ENCODE results near the gene EGFL6. TPM values are rescaled to one million over a fixed set of nuclear protein-coding genes. Genes with fewer than 3 reads are reported as not detected.

EGFL6 gene
- total RNA-seq, 1 experiment from 2014 or later: not detected

GRCh38 chrX:13552892-13553291, 16.5 kb upstream of the EGFL6 start:
- H3K4me1 ChIP-seq (replicated peaks): no peaks in the 10 kb centered on the region
- H3K9me3 ChIP-seq (replicated peaks): no peaks in the 10 kb centered on the region
- DNase-seq (ENCODE audit: low read depth in 1 of 2, low spot score in 2 of 2): no peak
- H3K4me3 ChIP-seq: no peak overlapping the region
- H3K27me3 ChIP-seq (replicated peaks): no peaks in the 10 kb centered on the region
- no peaks in the 10 kb centered on the region for H3K36me3 ChIP-seq
- H3K27ac ChIP-seq: no peak overlapping the region

GRCh38 chrX:13565511-13565910, 3.9 kb upstream of the EGFL6 start:
- no peaks in the 10 kb centered on the region; the same call in 1 of the 2 replicates for H3K27me3 ChIP-seq (replicated peaks)
- no peaks in the 10 kb centered on the region for H3K4me1 ChIP-seq (replicated peaks)
- no peak overlapping the region for H3K27ac ChIP-seq

DNA sequence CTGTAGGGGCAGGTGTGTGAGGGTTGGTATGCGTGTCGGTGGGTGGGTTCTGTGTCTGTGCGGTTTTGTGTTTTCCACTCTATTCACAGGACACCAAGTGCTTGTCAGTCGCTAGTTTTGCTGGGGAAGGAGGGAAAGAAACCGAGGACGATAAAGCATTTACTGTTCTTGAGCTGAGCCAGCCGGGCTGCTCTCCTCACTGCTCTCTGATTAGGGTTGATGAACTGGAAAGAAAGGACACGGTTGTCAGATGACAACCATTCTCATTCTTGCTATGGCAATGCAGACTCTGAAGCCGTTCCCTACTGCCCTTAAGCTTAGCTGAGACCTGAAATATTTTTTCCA, 832 bp downstream of the EGFL6 start:
- no peak for DNase-seq (ENCODE audit: low read depth in 1 of 2, low spot score in 2 of 2)
- Histone ChIP-seq H3K4me3 (no peak overlapping the region), H3K4me1 (replicated peaks) (no peaks in the 10 kb centered on the region), H3K36me3 (no peaks in the 10 kb centered on the region), H3K9me3 (replicated peaks) (no peaks in the 10 kb centered on the region), H3K27me3 (replicated peaks) (peaks cover 3% of the 10 kb centered on the region; the same call in 1 of the 2 replicates), H3K27ac (no peak overlapping the region)

More at GRCh38 chrX:13565511-13565910, 3.9 kb upstream of the EGFL6 start:
- H3K4me3 ChIP-seq: no peak overlapping the region
- no peaks in the 10 kb centered on the region for H3K36me3 ChIP-seq
- no peaks in the 10 kb centered on the region for H3K9me3 ChIP-seq (replicated peaks)
- DNase-seq (ENCODE audit: low read depth in 1 of 2, low spot score in 2 of 2): no peak

- Histone ChIP-seq H3K9me3 (replicated peaks) (no peaks in the 10 kb centered on the region), H3K4me3 (no peak overlapping the region), H3K27ac (no peak overlapping the region), H3K27me3 (replicated peaks) (peaks cover 3% of the 10 kb centered on the region; the same call in 1 of the 2 replicates), H3K4me1 (replicated peaks) (no peaks in the 10 kb centered on the region), H3K36me3 (no peaks in the 10 kb centered on the region)
- DNase-seq (ENCODE audit: low read depth in 1 of 2, low spot score in 2 of 2): no peak
These were observed 1.7 kb downstream of the EGFL6 start for GRCh38 chrX:13571136-13571535.

DNA sequence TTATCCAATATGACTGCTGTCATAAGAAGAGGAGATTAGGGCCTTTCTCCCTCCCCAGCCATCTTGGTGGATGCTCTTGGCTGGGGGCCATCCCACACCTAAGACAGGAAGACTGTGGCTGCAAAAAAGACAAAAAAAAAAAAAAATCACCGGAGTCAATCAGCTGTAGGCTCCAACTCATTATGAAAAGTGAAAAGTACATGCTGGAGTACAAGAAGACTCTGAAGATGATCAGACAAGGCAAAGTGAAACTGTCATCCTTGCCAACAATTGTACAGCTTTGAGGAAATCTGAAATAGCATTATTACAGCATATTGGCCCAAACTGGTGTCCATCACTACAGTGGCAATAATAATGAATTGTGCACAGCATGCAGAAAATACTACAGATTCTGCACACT, 5.2 kb downstream of the EGFL6 start:
- Histone ChIP-seq H3K27ac (no peak overlapping the region), H3K9me3 (replicated peaks) (no peaks in the 10 kb centered on the region), H3K4me3 (no peak overlapping the region), H3K36me3 (no peaks in the 10 kb centered on the region), H3K4me1 (replicated peaks) (no peaks in the 10 kb centered on the region), H3K27me3 (replicated peaks) (peaks cover 3% of the 10 kb centered on the region; the same call in 1 of the 2 replicates)
- DNase-seq (ENCODE audit: low read depth in 1 of 2, low spot score in 2 of 2): no peak

- no peaks in the 10 kb centered on the region for H3K27me3 ChIP-seq (replicated peaks)
- H3K9me3 ChIP-seq (replicated peaks): no peaks in the 10 kb centered on the region
- no peak overlapping the region for H3K27ac ChIP-seq
- H3K4me3 ChIP-seq: no peak overlapping the region
- DNase-seq (ENCODE audit: low read depth in 1 of 2, low spot score in 2 of 2): no peak
- no peaks in the 10 kb centered on the region for H3K4me1 ChIP-seq (replicated peaks)
- no peaks in the 10 kb centered on the region for H3K36me3 ChIP-seq
These were observed 10.3 kb downstream of the EGFL6 start for GRCh38 chrX:13579661-13580060.

DNA sequence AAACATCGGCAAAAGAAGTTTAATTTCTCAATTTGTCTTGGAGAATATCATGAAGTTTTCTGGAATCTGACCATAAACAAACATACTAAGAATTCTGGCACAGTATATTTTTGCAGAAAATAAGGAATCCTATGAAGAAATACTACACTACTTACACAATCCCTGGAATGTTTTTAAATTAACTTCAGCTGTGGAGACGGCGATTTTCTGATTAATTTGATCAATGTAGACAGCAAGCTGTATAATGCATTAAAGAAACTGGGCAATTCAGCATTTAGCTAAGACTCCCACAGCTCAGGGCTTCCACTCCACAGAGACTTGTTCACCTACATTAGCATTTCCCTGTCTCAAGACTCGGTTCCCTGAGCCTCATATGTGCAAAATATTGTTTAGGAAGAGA, 12.2 kb downstream of the EGFL6 start:
- DNase-seq (ENCODE audit: low read depth in 1 of 2, low spot score in 2 of 2): no peak
- Histone ChIP-seq H3K4me3 (no peak overlapping the region), H3K27me3 (replicated peaks) (no peaks in the 10 kb centered on the region), H3K36me3 (no peaks in the 10 kb centered on the region), H3K27ac (no peak overlapping the region), H3K9me3 (replicated peaks) (no peaks in the 10 kb centered on the region), H3K4me1 (replicated peaks) (no peaks in the 10 kb centered on the region)

GRCh38 chrX:13587786-13588477, 18.5 kb downstream of the EGFL6 start:
- no peaks in the 10 kb centered on the region for H3K4me1 ChIP-seq (replicated peaks)
- H3K9me3 ChIP-seq (replicated peaks): no peaks in the 10 kb centered on the region
- H3K27me3 ChIP-seq (replicated peaks): no peaks in the 10 kb centered on the region
- H3K27ac ChIP-seq: no peak overlapping the region
- no peak for DNase-seq (ENCODE audit: low read depth in 1 of 2, low spot score in 2 of 2)
- H3K4me3 ChIP-seq: no peak overlapping the region
- H3K36me3 ChIP-seq: no peaks in the 10 kb centered on the region

DNA sequence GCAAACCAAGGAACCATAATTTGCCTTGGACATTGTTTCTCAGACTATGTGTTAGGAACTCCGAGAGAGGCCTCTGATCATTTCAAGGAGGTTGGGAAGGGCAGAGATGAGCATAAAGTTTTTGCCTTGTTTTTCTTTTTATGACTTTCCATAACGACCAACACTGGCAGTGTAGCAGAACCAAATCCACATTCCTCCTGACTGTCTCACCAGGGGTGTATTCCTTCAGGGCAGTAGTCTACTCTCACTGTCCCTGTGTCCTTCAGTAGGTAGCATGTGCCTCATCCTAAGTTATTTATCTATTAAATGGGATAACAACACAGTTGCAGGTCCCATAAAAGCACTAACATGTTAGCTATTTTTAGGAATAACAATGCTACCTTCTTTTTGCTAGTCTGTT, 20.8 kb downstream of the EGFL6 start:
- Histone ChIP-seq H3K27ac (no peak overlapping the region), H3K4me3 (no peak overlapping the region), H3K36me3 (no peaks in the 10 kb centered on the region), H3K4me1 (replicated peaks) (no peaks in the 10 kb centered on the region), H3K9me3 (replicated peaks) (no peaks in the 10 kb centered on the region), H3K27me3 (replicated peaks) (no peaks in the 10 kb centered on the region)
- no peak for DNase-seq (ENCODE audit: low read depth in 1 of 2, low spot score in 2 of 2)

DNA sequence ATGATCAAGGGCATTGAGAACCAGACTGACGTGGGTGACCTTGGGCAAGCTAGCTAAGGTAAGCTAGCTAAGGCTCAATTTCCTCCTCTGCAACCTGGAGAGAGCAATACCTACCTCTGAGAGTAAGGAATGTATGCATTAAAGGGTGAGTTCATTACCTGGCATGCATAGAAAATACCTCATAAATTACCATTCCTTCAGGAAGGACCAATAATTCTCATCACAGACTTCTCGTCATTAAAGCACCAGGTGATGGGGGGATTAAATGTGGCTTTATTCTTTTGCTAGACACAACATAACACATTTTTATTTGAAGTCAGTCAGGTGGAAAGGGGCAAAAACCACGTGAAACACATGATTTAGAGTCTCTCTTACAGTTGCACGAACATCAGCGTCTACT, 21.5 kb downstream of the EGFL6 start:
- no peak overlapping the region for H3K27ac ChIP-seq
- H3K4me3 ChIP-seq: no peak overlapping the region
- H3K4me1 ChIP-seq (replicated peaks): no peaks in the 10 kb centered on the region

DNA sequence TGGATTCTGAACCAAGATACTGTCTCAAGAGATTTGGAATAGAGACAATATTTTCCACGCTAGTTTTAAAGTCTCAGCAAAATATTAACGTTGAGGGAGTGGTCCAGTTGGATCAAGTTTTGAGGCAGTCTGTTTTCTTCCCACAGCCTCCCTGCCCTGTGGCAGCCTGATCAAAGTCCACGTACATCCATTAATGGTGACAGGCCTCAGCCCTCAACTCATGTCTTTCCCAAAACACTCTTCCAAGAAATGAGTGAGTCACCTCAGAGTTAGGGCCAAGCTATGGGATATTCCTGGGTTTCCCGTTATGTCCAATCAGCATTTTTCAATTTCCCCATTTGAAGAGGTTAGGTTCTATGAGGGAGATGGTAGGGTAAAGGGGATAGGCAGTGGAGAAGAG, 28.5 kb downstream of the EGFL6 start:
- Histone ChIP-seq H3K27me3 (replicated peaks) (no peaks in the 10 kb centered on the region), H3K27ac (no peak overlapping the region), H3K9me3 (replicated peaks) (no peaks in the 10 kb centered on the region), H3K4me1 (replicated peaks) (no peaks in the 10 kb centered on the region), H3K4me3 (no peak overlapping the region), H3K36me3 (no peaks in the 10 kb centered on the region)
- no peak for DNase-seq (ENCODE audit: low read depth in 1 of 2, low spot score in 2 of 2)

More for the DNA sequence above, 21.5 kb downstream of the EGFL6 start:
- H3K36me3 ChIP-seq: no peaks in the 10 kb centered on the region
- H3K27me3 ChIP-seq (replicated peaks): no peaks in the 10 kb centered on the region
- H3K9me3 ChIP-seq (replicated peaks): no peaks in the 10 kb centered on the region
- no peak for DNase-seq (ENCODE audit: low read depth in 1 of 2, low spot score in 2 of 2)

GRCh38 chrX:13598877-13599276, 29.5 kb downstream of the EGFL6 start:
- Histone ChIP-seq H3K27me3 (replicated peaks) (no peaks in the 10 kb centered on the region), H3K9me3 (replicated peaks) (no peaks in the 10 kb centered on the region), H3K27ac (no peak overlapping the region), H3K4me3 (no peak overlapping the region), H3K4me1 (replicated peaks) (no peaks in the 10 kb centered on the region), H3K36me3 (no peaks in the 10 kb centered on the region)
- DNase-seq (ENCODE audit: low read depth in 1 of 2, low spot score in 2 of 2): no peak

DNA sequence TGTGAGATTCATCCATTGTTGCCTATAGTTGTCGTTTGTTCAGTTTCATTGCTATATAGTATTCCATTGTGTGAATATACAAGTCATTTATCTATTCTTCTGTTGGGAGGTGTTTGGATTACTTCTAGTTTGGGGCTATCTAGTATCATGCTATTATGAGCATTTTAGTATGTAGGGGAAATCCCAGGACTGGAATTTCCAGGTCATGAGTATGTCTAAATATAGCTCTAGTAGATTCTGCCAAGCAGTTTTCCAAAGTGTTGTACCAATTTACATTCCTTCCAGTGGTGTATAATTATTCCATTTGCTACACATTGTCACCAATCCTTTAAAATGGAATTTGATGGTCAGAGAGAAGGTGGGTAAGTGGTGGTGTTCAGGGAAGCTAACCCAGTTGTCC, 30.1 kb downstream of the EGFL6 start:
- no peaks in the 10 kb centered on the region for H3K4me1 ChIP-seq (replicated peaks)
- H3K9me3 ChIP-seq (replicated peaks): no peaks in the 10 kb centered on the region
- DNase-seq (ENCODE audit: low read depth in 1 of 2, low spot score in 2 of 2): no peak
- H3K27ac ChIP-seq: no peak overlapping the region
- no peak overlapping the region for H3K4me3 ChIP-seq
- H3K36me3 ChIP-seq: no peaks in the 10 kb centered on the region
- H3K27me3 ChIP-seq (replicated peaks): no peaks in the 10 kb centered on the region

GRCh38 chrX:13605611-13606010, 36.2 kb downstream of the EGFL6 start:
- Histone ChIP-seq H3K9me3 (replicated peaks) (no peaks in the 10 kb centered on the region), H3K27ac (no peak overlapping the region), H3K36me3 (no peaks in the 10 kb centered on the region), H3K27me3 (replicated peaks) (no peaks in the 10 kb centered on the region), H3K4me3 (no peak overlapping the region), H3K4me1 (replicated peaks) (no peaks in the 10 kb centered on the region)
- no peak for DNase-seq (ENCODE audit: low read depth in 1 of 2, low spot score in 2 of 2)
